Fibroblast of skin of left biceps (primary cell): ENCODE results near the gene TSPAN31.

Experiments used
- DNase-seq, 2 experiments: peaks; one replicate each; pipeline ENCODE4 v3.0.0-alpha.2; 2013; ENCODE audit warnings: low read depth in 2 of 2

TSPAN31 gene

DNA sequence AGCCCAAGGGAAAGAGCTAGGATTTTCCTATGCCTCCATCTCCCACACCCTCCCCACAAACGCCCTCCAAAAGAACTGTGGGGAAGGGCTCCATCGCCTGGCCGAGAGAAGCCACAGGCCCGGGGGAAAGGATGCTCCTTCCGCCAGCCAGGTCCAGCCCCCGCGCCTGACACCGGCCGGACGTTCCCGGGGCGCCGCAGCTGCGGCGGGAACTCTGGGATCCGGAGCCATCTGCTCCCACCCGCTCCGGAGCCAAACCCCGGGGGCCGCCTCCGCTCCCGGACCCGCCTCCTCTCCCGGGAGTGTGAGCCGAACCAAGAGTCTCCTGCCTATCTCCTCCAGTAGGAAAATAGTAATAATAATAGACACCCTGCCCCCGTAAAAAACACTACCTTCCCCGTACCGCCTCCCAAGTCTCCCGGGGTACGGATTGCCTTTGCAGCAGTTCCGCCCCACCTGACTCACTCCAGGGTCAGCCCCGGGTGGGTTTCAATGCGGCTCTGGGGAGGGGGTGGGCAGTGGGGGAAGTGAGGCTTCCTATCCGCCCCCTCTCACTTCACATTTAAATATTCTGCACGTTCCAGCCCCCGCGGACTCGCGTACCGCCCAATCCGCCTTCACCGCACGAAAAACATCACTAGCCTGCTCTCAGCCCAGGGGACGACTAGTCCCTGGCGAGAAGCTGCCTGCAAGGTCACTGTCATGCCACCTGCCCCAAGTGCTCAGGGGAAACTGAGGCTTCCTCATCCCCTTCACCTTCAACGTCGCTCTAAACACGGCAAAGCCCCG, 8.7 kb upstream of the TSPAN31 start:
- no peak for DNase-seq

DNA sequence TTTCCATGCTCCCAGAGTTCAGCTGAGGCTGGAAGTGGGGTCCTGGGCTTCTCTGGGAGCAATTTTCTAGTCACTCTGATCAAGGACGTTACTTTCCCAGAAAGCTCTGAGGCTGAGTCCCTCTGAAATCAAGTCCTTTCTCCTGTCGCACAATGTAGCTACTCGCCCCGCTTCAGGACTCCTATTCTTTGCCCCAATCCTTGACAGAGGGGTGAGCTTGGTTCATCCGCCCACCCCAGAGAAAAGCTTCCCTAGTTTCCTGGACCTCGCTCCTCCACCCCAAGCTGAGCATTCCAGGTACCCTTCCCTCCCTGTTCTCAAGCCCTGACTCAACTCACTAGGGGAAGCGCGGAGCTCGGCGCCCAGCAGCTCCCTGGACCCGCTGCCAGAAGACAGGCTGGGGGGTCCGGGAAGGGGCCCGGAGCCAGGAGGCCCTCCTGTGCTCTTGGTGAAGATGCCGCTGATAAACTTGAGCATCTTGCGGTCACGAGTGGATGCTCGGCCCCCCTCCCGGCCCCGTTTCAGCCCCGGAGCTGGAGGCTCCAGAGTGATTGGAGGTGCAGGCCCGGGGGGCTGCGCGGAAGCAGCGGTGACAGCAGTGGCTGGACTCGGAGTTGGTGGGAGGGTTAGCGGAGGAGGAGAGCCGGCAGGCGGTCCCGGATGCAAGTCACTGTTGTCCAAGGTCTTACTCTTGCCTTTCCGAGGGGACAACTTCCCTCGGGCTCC, 7.9 kb upstream of the TSPAN31 start:
- no peak for DNase-seq

DNA sequence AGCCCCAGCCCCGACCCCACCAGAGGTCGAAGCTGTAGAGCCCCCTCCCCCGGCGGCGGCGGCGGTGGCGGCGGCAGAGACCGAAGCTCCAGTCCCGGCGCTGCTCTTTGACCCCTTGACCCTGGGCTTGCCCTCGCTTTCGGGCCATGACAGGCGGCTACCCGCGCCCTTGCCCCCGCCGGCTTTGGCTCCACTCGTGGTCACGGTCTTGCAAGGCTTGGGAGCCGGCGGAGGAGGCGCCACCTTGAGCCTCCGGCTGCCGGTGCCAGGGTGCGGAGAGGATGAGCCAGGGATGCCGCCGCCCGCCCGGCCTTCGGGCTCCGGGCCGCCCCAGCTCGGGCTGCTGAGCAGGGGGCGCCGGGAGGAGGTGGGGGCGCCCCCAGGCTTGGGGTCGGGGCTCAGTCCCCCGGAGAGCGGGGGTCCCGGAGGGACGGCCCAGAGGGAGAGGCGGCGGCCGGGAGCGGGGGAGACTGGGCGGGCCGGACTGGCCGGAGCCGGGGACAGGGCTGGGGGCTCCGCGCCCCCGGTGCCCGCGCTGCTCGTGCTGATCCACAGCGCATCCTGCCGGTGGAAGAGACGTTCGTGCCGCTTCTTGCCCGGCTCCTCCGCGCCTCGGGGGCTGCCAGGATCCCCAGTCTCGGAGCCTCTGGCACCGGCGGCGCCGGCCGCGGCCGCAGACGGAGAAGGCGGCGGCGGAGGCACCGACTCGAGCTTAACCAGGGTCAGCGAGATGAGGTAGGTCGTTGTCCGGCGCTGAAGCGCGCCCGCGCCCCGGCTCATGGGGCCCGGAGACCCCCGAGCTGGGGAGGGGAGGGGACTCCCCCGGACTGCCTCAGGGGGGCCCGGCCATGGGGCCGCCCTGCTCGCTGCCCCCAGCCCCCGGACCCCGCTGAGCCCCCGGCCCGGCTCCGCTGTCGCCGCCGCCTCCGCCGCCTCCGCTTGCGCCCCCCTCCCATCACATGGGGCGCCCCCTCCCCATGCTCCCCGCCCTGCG, 7.1 kb upstream of the TSPAN31 start:
- no peak for DNase-seq

DNA sequence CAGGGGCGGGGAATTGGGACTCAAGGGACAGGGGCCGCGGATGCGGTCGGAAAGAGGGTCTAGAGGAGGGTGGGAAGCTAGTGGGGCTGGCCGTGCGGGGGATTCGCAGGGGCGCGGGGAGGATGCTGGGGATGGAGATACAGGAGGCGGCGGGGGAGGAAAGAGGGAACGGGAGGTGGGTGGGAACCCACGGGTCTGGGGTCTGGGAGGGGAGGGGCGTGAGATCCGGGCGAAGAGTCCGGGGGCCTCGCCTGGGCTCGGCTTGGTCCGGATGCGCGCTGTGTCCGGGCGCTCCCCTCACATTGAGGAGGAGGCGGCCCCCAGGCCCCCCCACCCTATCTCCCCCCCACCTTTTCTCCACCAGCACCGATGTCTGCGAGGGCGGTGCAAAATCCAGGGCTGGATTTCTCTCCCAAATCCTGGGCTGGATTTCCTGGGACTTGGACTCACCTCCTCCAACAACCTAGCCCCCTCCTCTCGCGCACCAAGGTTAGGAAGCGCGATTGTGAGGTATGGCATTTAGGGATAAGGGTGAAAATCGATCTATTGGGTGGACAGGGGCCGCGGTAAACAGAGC, 6.1 kb upstream of the TSPAN31 start, which contains the start of gene AGAP2:
TSS of gene AGAP2 (minus strand) at position 82 of the 577 bp plus-strand sequence. CDS start 496 bp downstream, outside the sequence.
- DNase-seq = no peak

DNA sequence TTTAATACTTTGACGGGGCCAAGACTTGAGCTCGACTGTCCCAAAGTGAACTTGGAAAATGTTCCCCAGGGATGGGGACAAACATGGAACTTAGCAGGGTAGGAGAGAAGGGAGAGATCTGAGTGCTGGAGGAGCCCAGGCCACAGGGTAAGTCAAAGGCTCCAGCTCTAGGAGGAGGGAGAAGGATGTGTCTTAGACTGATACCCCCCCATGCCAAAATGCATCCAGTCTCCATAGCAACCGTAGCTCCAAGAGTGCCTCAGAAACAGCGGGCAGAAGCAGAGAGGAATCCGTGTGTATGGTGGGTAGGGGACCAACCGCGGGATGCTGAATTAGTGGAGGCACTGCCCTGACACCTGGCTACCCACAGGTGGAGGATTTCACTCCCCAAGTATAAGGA, 5.5 kb upstream of the TSPAN31 start:
- no peak for DNase-seq

DNA sequence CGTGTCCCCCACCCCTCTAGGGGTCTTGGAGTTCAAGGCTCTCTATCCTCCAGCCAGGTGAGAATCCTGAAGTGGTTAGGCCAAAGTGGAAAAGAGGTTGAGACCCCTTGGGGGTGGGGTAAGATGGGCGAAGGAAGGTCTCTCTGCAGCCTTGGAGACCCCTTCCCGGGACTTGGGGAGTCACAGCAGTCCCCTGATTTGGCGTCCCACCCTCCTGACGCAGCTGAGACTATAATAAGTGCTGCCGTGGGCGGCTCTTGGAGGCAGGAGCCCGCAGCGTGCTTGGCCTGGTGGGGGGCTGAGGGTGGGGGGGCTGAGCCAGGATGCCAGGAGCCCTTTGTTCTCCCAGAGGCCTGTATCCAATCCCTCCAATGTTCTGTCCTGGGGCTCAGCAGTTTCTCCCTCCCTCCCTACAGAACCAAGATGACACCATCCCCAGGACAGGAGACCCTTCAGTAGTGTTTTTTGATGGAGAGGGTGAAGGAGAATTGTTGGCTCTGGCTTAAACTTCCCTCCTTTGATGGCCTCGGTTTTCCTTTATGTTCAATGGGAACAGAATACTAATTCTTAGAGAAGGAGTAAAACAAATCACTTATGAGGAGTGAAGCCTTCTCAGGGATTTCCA, 4.8 kb upstream of the TSPAN31 start:
- DNase-seq = no peak

DNA sequence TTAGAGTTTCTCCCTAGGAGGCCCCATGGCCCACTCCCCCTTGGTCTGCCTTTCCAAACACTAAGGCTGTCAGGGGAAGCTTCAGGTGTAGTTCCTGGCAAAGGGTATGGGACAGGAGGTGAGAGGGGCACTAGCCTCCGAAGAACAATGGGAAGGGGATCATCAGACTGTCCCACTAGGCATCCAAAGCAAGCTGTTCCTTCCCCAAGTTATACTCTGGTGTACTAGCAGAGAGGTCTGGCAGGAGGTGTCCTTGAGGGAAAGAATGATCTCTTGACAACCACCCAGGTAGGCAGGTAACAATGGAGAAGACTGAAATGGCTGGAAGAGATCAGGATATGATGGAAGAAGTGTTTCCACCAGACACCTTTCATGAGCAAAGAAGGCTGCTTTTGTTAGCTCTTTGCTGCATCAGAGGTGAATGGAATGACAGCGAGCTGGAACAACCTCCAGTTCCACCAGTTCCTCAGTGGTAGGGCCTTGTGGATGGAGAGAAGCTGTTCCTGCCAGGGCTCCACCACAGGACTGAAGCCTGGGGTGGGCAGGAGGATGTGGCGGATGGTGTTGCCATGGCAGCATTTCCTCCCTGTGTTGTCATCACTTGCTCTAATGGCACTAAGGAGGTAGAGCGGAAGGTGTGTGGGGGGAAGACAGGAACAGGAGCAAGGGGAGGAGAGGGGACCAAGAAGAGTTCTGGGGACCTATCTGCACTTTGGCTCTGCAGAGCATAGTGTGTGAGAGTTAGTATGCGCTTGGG, 4.0 kb upstream of the TSPAN31 start:
- DNase-seq = no peak

DNA sequence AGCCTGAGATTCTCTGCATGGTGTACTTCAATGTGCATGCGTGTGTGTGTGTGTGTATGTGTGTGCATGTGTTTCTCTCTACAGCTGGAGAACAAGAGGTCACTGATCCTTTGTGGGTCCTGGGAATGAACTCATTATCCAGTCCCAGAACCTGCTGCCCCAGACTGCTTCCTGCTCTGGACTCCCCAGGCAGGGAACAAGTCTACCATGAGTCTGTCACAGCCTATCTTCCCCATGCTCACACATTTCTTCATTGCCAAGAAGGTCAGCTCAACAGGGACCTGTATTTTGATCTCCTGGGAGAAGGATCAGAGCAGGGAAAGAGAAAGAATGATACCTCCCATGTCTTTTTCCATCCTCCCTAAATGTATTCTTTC, 3.4 kb upstream of the TSPAN31 start:
- DNase-seq = no peak

DNA sequence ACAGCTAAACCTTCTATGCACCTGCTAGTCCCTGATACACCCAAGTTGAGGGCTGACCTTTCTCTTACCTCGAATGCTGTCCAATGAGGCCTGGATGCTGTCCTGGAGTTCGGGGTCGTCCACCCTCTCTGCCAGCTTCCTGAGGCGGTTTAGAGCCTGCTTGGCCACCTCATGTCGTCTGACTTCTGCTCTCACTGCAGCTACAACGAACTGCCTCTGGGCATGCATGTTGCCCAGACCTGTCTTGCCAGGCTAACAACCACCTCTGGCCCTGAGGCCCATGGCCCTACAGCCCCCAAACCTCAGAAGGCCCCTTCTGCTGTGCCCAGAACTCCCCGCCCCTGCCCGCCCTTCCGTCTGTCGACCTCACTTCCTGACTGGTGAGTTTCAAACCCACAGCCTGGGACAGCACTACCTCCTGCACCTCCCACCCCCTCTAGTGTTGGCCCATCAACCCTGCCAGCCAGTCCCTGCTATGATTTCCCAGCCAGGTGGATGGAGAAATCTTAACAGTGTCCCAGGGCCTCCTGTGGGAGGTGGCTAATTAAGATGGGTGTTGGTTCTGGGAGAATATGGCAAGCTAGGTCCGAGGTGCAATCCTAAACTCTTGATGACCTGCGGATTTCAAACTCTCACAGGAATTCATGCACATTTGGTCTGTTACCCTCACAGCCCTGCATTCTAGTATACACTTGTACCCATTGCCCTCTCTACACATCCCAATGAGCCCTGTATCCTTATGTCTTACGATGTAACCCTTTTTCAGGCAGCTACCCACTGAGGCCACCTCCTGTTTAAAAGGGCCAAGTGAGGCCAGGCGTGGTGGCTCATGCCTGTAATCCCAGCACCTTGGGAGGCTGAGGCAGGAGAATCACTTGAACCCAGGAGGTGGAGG, 2.7 kb upstream of the TSPAN31 start:
- DNase-seq = no peak

DNA sequence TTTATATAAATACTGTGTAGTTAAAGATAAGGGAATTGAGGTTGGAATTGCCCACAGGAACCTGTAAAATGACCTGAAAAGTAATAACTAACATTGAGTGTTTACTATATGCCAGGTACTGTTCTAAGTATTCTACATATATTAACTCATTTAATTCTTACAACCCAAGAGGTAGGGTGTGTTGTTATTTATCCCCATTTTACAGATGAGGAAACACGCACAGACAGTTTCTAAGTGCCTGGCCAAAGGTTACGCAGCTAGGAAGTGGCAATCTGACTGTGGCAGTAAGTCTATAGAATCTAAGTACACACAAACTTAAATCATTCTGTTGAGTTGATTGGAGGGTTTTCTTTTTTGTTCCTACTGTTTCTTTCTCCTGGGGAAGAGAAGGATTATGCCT, 1.1 kb upstream of the TSPAN31 start:
- no peak for DNase-seq

DNA sequence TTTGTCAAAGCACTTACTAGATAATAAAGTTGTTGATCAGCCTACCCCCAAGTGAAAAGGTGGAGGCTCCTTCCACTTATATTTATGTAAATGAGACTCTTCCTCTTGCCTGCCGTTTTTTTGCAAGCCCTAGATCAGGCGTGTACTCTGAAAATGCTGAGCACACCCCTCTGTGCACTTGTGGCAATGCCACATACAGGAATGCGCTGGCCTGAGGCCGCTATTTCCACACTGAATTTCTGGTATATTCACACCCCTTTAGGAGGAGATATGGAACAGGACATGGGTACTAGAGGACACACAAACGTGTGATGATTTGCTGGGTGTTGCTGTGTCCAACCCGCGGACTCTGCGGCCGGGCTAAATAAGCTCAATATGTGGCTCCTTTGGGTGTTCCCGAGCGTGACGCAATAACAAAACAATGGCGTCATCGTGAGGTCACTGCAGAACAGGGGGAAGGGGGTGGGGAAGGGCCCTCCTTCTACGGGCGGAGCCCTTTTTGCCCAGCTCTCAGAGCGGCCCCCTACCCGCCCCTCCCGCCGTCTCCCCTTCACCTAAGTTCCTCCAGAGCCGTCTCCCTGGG, 554 bp upstream of the TSPAN31 start:
- no peak for DNase-seq

DNA sequence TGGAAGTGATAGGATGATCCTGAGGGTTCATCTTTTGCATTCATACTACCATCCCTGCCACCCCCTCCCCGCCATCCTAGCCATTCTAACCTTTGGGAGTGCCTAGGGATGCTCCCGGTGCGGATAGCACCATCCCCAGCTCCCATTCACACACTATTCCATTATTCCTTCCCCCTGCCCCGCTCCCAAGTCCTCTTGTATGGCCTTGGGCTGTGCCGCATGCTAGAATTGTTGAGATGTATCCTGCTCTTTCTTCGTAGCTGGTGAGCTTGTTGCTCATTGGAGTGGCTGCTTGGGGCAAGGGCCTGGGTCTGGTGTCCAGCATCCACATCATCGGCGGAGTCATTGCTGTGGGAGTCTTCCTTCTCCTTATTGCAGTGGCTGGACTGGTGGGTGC, 644 bp downstream of the TSPAN31 start:
- no peak for DNase-seq

DNA sequence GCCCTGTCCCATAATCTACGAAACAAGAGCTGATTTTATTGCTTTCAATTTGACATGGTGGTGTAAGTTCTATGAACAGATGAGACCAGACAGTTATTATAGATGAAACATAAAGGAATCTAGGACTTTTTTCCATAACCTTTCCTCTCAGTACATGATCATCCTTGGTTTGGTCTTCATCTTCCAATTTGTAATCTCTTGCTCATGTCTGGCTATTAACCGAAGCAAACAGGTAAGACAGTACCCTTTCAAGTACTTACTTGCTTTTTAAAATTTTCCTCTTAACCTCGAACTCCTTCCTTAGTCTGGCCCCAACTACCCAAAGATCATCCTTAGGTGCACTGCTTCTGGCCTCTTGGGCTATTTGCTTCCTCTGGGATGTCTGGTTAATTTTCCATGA, 1.2 kb downstream of the TSPAN31 start:
- no peak for DNase-seq

DNA sequence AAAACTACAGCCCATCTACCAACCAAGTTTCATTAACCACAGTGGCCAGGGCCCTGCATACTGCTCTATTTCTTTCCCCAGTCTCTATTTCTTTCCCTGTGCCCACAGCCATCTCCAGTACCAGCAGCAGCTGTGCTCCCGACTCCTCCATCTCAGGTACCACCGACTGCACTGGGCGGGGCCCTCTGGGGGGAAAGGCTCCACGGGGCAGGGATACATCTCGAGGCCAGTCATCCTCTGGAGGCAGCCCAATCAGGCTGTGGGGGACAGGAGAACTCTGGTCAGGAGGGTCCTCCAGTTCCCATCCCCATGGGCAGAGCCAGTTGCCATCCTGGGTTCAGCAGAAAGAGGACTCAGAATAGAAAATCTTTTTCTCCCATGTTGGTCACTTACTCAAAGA, 4.2 kb downstream of the TSPAN31 start:
- DNase-seq = no peak

DNA sequence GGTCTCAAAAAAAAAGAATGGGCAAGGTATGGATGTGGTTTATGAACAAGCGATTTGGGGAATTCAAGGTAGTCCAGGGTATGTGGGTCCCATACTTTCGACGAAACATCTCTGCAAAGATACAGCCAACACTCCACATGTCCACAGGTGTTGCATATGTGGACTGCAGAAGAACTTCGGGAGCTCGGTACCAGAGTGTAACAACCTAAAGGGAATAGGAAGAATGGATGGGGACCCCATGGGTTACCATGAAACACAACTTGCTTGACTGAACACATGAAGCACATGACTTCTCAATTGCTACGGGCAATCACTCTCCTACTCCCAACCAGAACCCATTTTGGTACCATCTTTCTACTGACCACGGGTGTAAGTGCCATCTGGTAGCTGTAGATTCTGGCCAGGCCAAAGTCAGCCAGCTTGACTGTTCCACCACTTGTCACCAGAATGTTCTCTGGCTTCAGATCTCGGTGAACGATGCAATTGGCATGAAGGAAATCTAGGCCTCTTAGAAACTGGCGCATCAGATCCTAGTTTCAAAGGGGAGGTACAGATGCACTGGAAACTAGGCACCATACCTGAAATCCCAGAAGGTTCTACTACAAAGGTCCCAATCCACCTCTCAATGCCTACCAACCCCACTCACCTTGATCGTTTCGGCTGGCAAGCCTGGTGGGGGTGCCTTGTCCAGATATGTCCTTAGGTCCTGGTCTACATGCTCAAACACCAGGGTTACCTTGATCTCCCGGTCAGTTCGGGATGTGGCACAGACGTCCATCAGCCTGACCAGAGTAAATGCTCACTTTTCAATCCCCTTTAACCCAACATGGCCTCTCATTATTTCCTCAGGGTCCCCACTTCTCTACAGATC, 6.0 kb downstream of the TSPAN31 start:
- DNase-seq = no peak

DNA sequence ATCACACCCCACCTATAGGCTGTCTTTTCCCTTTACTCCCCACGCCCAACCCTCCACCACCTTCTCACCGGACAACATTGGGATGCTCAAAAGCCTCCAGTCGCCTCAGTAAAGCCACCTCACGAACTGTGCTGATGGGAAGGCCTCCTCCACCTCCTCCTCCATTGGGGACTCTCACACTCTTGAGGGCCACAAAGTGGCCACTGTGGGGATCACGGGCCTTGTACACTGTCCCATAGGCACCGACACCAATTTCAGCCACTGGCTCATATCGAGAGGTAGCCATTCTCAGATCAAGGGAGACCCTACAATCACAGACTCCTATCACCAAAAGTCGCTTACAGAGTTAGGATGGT, 6.6 kb downstream of the TSPAN31 start:
- DNase-seq = no peak

DNA sequence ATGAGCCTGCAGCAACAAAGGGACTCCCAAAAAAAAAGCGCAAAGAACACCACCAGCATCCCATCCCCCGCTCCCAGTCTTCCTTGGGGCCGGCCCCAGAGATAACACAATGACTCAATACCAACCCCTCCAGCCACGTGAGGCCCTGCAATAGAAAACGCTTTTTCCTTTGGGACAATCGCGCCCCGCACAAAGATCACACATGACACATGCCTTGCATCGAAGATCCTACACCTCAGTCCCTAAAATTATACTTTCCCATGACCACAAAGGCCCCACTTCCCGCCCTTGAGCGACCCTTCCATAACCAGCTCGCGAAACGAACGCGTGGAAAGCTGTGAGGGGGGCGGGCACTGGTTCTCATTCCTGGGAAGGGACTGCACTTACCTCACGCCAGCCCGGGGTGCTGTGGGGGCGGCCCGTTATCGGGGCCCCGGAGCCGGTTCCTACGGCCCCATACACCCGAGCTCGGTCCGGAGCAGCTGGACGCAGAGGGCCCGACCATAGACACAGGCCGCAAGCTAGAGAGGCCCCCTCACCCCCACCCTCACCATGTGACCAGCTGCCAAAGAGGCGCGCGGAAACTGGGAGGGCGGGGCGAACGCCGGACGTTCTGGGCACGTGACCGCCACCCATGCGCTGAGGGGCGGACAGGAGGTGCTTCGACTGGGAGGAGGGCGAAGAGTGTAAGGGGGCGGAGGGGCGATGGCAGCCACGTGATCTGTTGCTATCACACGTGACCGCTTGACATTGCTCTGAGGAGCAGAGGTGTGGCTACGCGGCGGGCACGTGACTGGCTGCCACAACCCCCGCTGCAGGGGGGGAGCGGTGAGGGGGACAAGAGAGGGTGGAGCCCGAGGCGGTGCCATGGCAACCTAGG, 7.2 kb downstream of the TSPAN31 start, which contains the start of gene CDK4:
TSS of gene CDK4 (minus strand) at position 523 of the 880 bp plus-strand sequence. CDS start 593 bp downstream, outside the sequence.
- peak; percentile 99 for DNase-seq
